Measurements from ENCODE around the gene MCTP1. TPM values are rescaled to one million over a fixed set of nuclear protein-coding genes. Genes with fewer than 3 reads are reported as not detected.

MCTP1 gene
- total and polyA plus RNA-seq, 9 of the 15 experiments (the other 6 are each of a cell fraction or from before 2014, with no cell fraction given) = 0.04 to 0.93 (median 0.06) TPM; not detected in 4

DNA sequence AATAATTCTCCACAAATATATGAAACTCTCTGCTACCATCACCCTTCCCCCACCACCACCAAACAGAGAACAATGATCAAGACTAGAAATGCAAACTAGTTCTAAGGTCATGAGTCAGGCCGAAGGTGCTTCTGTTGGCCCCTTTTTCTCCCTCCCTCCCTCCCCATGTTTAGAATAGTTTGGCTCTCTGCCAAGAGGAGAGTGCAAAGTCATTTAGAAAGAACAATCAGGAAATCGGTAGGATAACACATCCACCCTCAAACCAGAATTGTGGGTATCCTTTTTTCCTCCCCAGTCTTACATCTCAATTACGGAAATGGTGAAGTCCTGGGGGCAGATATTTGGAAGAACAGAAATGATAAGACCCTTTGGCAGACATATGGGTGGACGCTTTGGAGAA is 496.4 kb downstream of the MCTP1 start (continued):
- TF ChIP-seq ZFP1 (CRISPR knock-in tag; IDR thresholded peaks at IDR 0.05) (no peak), MBD1 (CRISPR knock-in tag; IDR thresholded peaks at IDR 0.05) (no peak), ZNF146 (CRISPR knock-in tag; IDR thresholded peaks at IDR 0.05; ENCODE audit: unreplicated experiment) (no peak), PHB2 (IDR thresholded peaks at IDR 0.05; ENCODE audit: low read depth) (no peak), EZH2 (IDR thresholded peaks at IDR 0.05; ENCODE audit: borderline replicate concordance, low read depth, low read length) (no peak), ADNP (tag; IDR thresholded peaks at IDR 0.05) (no peak), PCBP1 (IDR thresholded peaks at IDR 0.05; ENCODE audit: low read depth, low read length, poor library complexity, severe bottlenecking) (no peak), ELF2 (CRISPR knock-in tag; IDR thresholded peaks at IDR 0.05) (no peak), NFIC (IDR thresholded peaks at IDR 0.05) (peak; percentile 95), CEBPB (tag; IDR thresholded peaks at IDR 0.05) (no peak), ZBTB5 (IDR thresholded peaks at IDR 0.05) (no peak), NFE2 (IDR thresholded peaks at IDR 0.05; ENCODE audit: low read depth) (0 out of 2 replicates have a peak, but pooled peaks have one; percentile 54), TAF1 (IDR thresholded peaks at IDR 0.05; ENCODE audit: control insufficient read depth, extremely low read depth, insufficient read depth, low read length, severe bottlenecking) (no peak), ESRRA (IDR thresholded peaks at IDR 0.05; ENCODE audit: borderline replicate concordance, low read depth) (no peak), ZNF589 (CRISPR knock-in tag; IDR thresholded peaks at IDR 0.05; ENCODE audit: low read depth) (no peak), SPI1 (IDR thresholded peaks at IDR 0.05; ENCODE audit: borderline replicate concordance, low read depth, low read length) (no peak), ZKSCAN3 (CRISPR knock-in tag; IDR thresholded peaks at IDR 0.05) (no peak), ZNF830 (CRISPR knock-in tag; IDR thresholded peaks at IDR 0.05) (no peak), SETDB1 (IDR thresholded peaks at IDR 0.05; ENCODE audit: low read length) (no peak), PHF8 (IDR thresholded peaks at IDR 0.05; ENCODE audit: borderline replicate concordance, low read length) (no peak)
- TF ChIP-seq, protein P1, sequence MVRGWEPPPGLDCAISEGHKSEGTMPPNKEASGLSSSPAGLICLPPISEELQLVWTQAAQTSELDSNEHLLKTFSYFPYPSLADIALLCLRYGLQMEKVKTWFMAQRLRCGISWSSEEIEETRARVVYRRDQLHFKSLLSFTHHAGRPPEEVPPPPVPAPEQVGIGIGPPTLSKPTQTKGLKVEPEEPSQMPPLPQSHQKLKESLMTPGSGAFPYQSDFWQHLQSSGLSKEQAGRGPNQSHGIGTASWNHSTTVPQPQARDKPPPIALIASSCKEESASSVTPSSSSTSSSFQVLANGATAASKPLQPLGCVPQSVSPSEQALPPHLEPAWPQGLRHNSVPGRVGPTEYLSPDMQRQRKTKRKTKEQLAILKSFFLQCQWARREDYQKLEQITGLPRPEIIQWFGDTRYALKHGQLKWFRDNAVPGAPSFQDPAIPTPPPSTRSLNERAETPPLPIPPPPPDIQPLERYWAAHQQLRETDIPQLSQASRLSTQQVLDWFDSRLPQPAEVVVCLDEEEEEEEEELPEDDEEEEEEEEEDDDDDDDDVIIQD (CRISPR knock-in tag; IDR thresholded peaks at IDR 0.05) = no peak
- TF ChIP-seq, protein P2, sequence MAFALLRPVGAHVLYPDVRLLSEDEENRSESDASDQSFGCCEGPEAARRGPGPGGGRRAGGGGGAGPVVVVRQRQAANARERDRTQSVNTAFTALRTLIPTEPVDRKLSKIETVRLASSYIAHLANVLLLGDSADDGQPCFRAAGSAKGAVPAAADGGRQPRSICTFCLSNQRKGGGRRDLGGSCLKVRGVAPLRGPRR (CRISPR knock-in tag; IDR thresholded peaks at IDR 0.05) = no peak
